HG02840 (cell line): ENCODE data around the gene PRM1.
"Not testable (repeated sequence)": the region's sequence is repeated elsewhere in the genome, so short reads cannot be mapped to it uniquely, and the experiment has no call there.

Source experiments
- ATAC-seq: cut with Tn5 transposase; IDR thresholded peaks from one replicate; pipeline ENCODE4 v1.9.1; 2021; ENCODE audit warnings: mild to moderate bottlenecking, moderate library complexity, moderate number of reproducible peaks; ENCODE audit not compliant: unreplicated experiment, low FRiP score

PRM1 gene

GRCh38 chr16:11314309-11314894 is 33.3 kb upstream of the PRM1 start:
- ATAC-seq: no peak

- no peak for ATAC-seq
These were observed 32.6 kb upstream of the PRM1 start for GRCh38 chr16:11313493-11314308.

GRCh38 chr16:11312718-11313492 is 31.8 kb upstream of the PRM1 start:
- no peak for ATAC-seq

- peak; percentile 43 for ATAC-seq
These were observed 29.9 kb upstream of the PRM1 start for GRCh38 chr16:11310997-11311561.

- no peak for ATAC-seq
These were observed 29.5 kb upstream of the PRM1 start for GRCh38 chr16:11310634-11310977.

- ATAC-seq: no peak
These were observed 28.9 kb upstream of the PRM1 start for GRCh38 chr16:11309895-11310633.

GRCh38 chr16:11308493-11309283 is 27.6 kb upstream of the PRM1 start:
- ATAC-seq: no peak

- no peak for ATAC-seq
These were observed 26.7 kb upstream of the PRM1 start for GRCh38 chr16:11307639-11308492.

GRCh38 chr16:11306997-11307638 is 26.0 kb upstream of the PRM1 start:
- no peak for ATAC-seq

- no peak for ATAC-seq
These were observed 25.3 kb upstream of the PRM1 start for GRCh38 chr16:11306381-11306780.

- no peak for ATAC-seq
These were observed 22.4 kb upstream of the PRM1 start for GRCh38 chr16:11303405-11304138.

- ATAC-seq: no peak
These were observed 21.8 kb upstream of the PRM1 start for GRCh38 chr16:11302977-11303376.

GRCh38 chr16:11301645-11302501 is 20.7 kb upstream of the PRM1 start:
- ATAC-seq: no peak

GRCh38 chr16:11300560-11300892 is 19.4 kb upstream of the PRM1 start:
- no peak for ATAC-seq

- no peak for ATAC-seq
These were observed 18.9 kb upstream of the PRM1 start for GRCh38 chr16:11299865-11300559.

- not testable (repeated sequence) for ATAC-seq
These were observed 17.9 kb upstream of the PRM1 start for GRCh38 chr16:11298950-11299547.
